Endothelial cell of umbilical vein (primary cell): ENCODE measurements around the gene STXBP5. TPM values are rescaled to one million over a fixed set of nuclear protein-coding genes. Genes with fewer than 3 reads are reported as not detected.

ENCODE experiments used
- BruUV-seq: library from RNA; stranded (reverse); fragments of 400-500 nt; replicated peaks from 2 replicates; lab custom pipeline; 2021; lab: Mats Ljungman, UMichigan
- CTCF ChIA-PET: fragments of 300-600, 350-600 bp; sonication (Branson Sonifier 250); formaldehyde crosslinking; loops from one replicate; lab custom pipeline; 2021; ENCODE audit warnings: antibody characterized with exemption, inconsistent platforms; lab: Charles Lee
- POLR2A ChIA-PET: fragments of 300-600, 350-600 bp; sonication (Branson Sonifier 250); formaldehyde crosslinking; loops from one replicate; lab custom pipeline; 2021; ENCODE audit warnings: antibody characterized with exemption, inconsistent platforms; lab: Charles Lee
- DNase-seq: peaks from one replicate; pipeline ENCODE4 v3.0.0-alpha.2; 2011; ENCODE audit warnings: low read depth, low spot score
- FAIRE-seq: peaks from 2 replicates; lab custom pipeline; 2011; peaks lifted over from hg19 to GRCh38; lab: Jason Lieb, UNC
- H2AFZ ChIP-seq: 2 replicates; pipeline ENCODE4 v1.6.0; 2012; ENCODE audit warnings: low read depth, low read length, control low read depth, inconsistent platforms
- H3K27ac ChIP-seq: 2 replicates; pipeline ENCODE4 v1.5.1; 2011; ENCODE audit warnings: low read depth, mild to moderate bottlenecking, control low read depth, low read length, moderate library complexity; ENCODE audit not compliant: insufficient read depth
- H3K27me3 ChIP-seq, 2 experiments: 2 replicates each; pipeline versions ENCODE4 v1.6.0 to v1.6.1; 2011; ENCODE audit warnings: low read length in 2 of 2, mixed read lengths in 1 of 2; ENCODE audit not compliant: control insufficient read depth in 2 of 2, insufficient read depth in 2 of 2
- H3K36me3 ChIP-seq, 2 experiments: 2 replicates in 1 of 2; 3 replicates in 1 of 2; pipeline ENCODE4 v1.5.1; 2011; ENCODE audit warnings: low read length in 2 of 2, mild to moderate bottlenecking in 1 of 2, moderate library complexity in 1 of 2; ENCODE audit not compliant: control insufficient read depth in 2 of 2, insufficient read depth in 2 of 2; ENCODE audit errors: extremely low read depth in 1 of 2
- H3K4me1 ChIP-seq: 3 replicates; pipeline ENCODE4 v1.5.1; 2011; ENCODE audit warnings: mild to moderate bottlenecking, low read length; ENCODE audit not compliant: control insufficient read depth, insufficient read depth; ENCODE audit errors: extremely low read depth
- H3K4me2 ChIP-seq: 2 replicates; pipeline ENCODE4 v1.6.1; 2011; ENCODE audit warnings: low read length, control low read depth, mixed read lengths; ENCODE audit not compliant: insufficient read depth
- H3K4me3 ChIP-seq, 3 experiments: fragments of 200-600 bp in 1 of 3; sonication (generic), shearing (Covaris generic) in 1 of 3; replicated peaks in 1 of 3; 2 replicates each; pipeline ENCODE4 v1.5.1; 2011 to 2016; ENCODE audit warnings: control low read depth in 3 of 3, low read length in 3 of 3, mild to moderate bottlenecking in 2 of 3, inconsistent platforms in 1 of 3, low read depth in 1 of 3, moderate library complexity in 1 of 3; ENCODE audit not compliant: insufficient read depth in 1 of 3
- H3K79me2 ChIP-seq: 2 replicates; pipeline ENCODE4 v1.6.0; 2012; ENCODE audit warnings: low read length, inconsistent platforms; ENCODE audit not compliant: control insufficient read depth, insufficient read depth
- H3K9ac ChIP-seq: replicated peaks from 2 replicates; pipeline ENCODE3; 2011; ENCODE audit warnings: low read length, control low read depth; ENCODE audit not compliant: insufficient read depth; ENCODE audit errors: extremely low read depth
- H3K9me1 ChIP-seq: replicated peaks from 3 replicates; pipeline ENCODE4 v1.6.0; 2011; ENCODE audit warnings: mild to moderate bottlenecking, low read length; ENCODE audit not compliant: control insufficient read depth, insufficient read depth; ENCODE audit errors: extremely low read depth
- H3K9me3 ChIP-seq: replicated peaks from 2 replicates; pipeline ENCODE4 v1.5.1; 2012; ENCODE audit warnings: low read length, inconsistent platforms; ENCODE audit not compliant: control insufficient read depth, insufficient read depth
- H4K20me1 ChIP-seq: replicated peaks from 2 replicates; pipeline ENCODE3; 2011; ENCODE audit warnings: mild to moderate bottlenecking, low read length; ENCODE audit not compliant: control insufficient read depth, insufficient read depth; ENCODE audit errors: extremely low read depth
- CTCF ChIP-seq, 2 donors: IDR thresholded peaks; 1 replicate in 1 of 2; 2 replicates in 1 of 2; pipeline ENCODE4 v1.5.1; 2011; ENCODE audit warnings: low read length in 2 of 2, mild to moderate bottlenecking in 2 of 2, moderate library complexity in 2 of 2, control low read depth in 1 of 2, inconsistent platforms in 1 of 2, low read depth in 1 of 2; ENCODE audit not compliant: insufficient read depth in 1 of 2; ENCODE audit errors: extremely low read depth in 1 of 2
- EZH2 ChIP-seq: IDR thresholded peaks from 2 replicates; pipeline ENCODE4 v1.6.1; 2012; ENCODE audit warnings: borderline replicate concordance, low read depth, mild to moderate bottlenecking, moderate library complexity, low read length, inconsistent platforms; ENCODE audit not compliant: severe bottlenecking
- FOS ChIP-seq: IDR thresholded peaks from 2 replicates; pipeline ENCODE4 v1.6.1; 2011; ENCODE audit warnings: mild to moderate bottlenecking, low read length, moderate library complexity, borderline replicate concordance; ENCODE audit not compliant: insufficient read depth
- GATA2 ChIP-seq: IDR thresholded peaks from 2 replicates; pipeline ENCODE4 v1.7.0; 2011; ENCODE audit warnings: low read depth, mild to moderate bottlenecking, moderate library complexity, mixed read lengths, low read length; ENCODE audit not compliant: insufficient read length, insufficient read depth
- JUN ChIP-seq: IDR thresholded peaks from 2 replicates; pipeline ENCODE4 v1.6.1; 2011; ENCODE audit warnings: borderline replicate concordance, low read depth; ENCODE audit not compliant: insufficient read length, insufficient read depth
- MAX ChIP-seq: IDR thresholded peaks from 2 replicates; pipeline ENCODE4 v1.6.1; 2011; ENCODE audit not compliant: insufficient read depth, insufficient read length
- MYC ChIP-seq: IDR thresholded peaks from one replicate; pipeline ENCODE4 v1.6.1; 2011; ENCODE audit warnings: mild to moderate bottlenecking, low read depth, low read length
- POLR2A ChIP-seq: IDR thresholded peaks from 2 replicates; pipeline ENCODE4 v1.6.1; 2012; ENCODE audit warnings: low read depth, mild to moderate bottlenecking, control low read depth, low read length
- POLR2AphosphoS5 ChIP-seq: IDR thresholded peaks from 2 replicates; pipeline ENCODE4 v1.6.1; 2012; ENCODE audit warnings: low read depth, mild to moderate bottlenecking, control low read depth, low read length, moderate library complexity; ENCODE audit not compliant: insufficient read depth
- dilution Hi-C: fragments of 300-500 bp; cut with MboI; formaldehyde crosslinking; loops from one replicate; pipeline ENCODE4 v1.15.0; 2019; ENCODE audit warnings: low sequenced_read_pairs; ENCODE audit not compliant: extremely low pct_ligation_motif_present
- intact Hi-C: fragments of 100-400 bp; cut with micrococcal nuclease; formaldehyde crosslinking; loops from one replicate; pipeline ENCODE4 v1.10.0; 2022
- polyA plus RNA-seq, 4 experiments: library from polyadenylated mRNA; depleted of rRNA in 3 of 4; stranded (reverse) in 3 of 4; unstranded in 1 of 4; fragments of >200 nt; gene quantifications; 2 replicates each; pipeline versions ENCODE4 v1.2.1 to v1.2.3, GENCODE V29; 2011 to 2012; ENCODE audit warnings: missing spikeins in 1 of 4
- total RNA-seq: library from RNA; stranded (reverse); gene quantifications from 2 replicates; pipeline ENCODE4 v1.2.3, GENCODE V29; 2021

Gene STXBP5
- total and polyA plus RNA-seq, 2 donors (not counting 3 experiments of a cell fraction or from before 2014, with no cell fraction given), result 7.1 to 21.8 TPM

GRCh38 chr6:147371325-147371724 lies 167.1 kb downstream of the STXBP5 start:
- Histone ChIP-seq H3K9me3 (no peaks in the 10 kb centered on the region), H3K4me1 (no peaks in the 10 kb centered on the region), H3K4me3 (no peak overlapping the region), H3K36me3 (no peaks in the 10 kb centered on the region), H4K20me1 (no peaks in the 10 kb centered on the region), H3K4me2 (no peak overlapping the region), H3K9me1 (peaks cover 3% of the 10 kb centered on the region), H3K79me2 (no peaks in the 10 kb centered on the region), H3K9ac (no peak overlapping the region), H2AFZ (no peak overlapping the region), H3K27ac (no peak overlapping the region), H3K27me3 (no peaks in the 10 kb centered on the region)
- intact Hi-C loops, result no loop called here
- no peak for DNase-seq
- ChIA-PET CTCF (no interaction called here), POLR2A (no interaction called here)
- TF ChIP-seq POLR2A, result no peak
- no peak for TF ChIP-seq MYC
- TF ChIP-seq CTCF (IDR thresholded peaks at IDR 0.05; ENCODE audit: extremely low read depth in 1 of 2, insufficient read depth in 1 of 2, low read depth in 1 of 2, low read length in 2 of 2), result no peak
- no peak for TF ChIP-seq JUN
- TF ChIP-seq EZH2, result no peak
- no peak for TF ChIP-seq POLR2AphosphoS5
- TF ChIP-seq MAX, result no peak
- TF ChIP-seq GATA2, result no peak
- TF ChIP-seq FOS, result no peak
- BruUV-seq, result no TSS peak
- dilution Hi-C loops, result no loop called here
- no peak for FAIRE-seq
